HG03469 (cell line): Measurements from ENCODE around the gene CDC42EP3.
A peak's percentile ranks its signal among the peaks of the same experiment; 100 is the strongest.

ENCODE experiments used
- ATAC-seq: cut with Tn5 transposase; IDR thresholded peaks from one replicate; pipeline ENCODE4 v1.9.1; 2021; ENCODE audit warnings: mild to moderate bottlenecking, moderate library complexity, moderate number of reproducible peaks; ENCODE audit not compliant: unreplicated experiment

The CDC42EP3 gene, protein sequence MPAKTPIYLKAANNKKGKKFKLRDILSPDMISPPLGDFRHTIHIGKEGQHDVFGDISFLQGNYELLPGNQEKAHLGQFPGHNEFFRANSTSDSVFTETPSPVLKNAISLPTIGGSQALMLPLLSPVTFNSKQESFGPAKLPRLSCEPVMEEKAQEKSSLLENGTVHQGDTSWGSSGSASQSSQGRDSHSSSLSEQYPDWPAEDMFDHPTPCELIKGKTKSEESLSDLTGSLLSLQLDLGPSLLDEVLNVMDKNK

DNA sequence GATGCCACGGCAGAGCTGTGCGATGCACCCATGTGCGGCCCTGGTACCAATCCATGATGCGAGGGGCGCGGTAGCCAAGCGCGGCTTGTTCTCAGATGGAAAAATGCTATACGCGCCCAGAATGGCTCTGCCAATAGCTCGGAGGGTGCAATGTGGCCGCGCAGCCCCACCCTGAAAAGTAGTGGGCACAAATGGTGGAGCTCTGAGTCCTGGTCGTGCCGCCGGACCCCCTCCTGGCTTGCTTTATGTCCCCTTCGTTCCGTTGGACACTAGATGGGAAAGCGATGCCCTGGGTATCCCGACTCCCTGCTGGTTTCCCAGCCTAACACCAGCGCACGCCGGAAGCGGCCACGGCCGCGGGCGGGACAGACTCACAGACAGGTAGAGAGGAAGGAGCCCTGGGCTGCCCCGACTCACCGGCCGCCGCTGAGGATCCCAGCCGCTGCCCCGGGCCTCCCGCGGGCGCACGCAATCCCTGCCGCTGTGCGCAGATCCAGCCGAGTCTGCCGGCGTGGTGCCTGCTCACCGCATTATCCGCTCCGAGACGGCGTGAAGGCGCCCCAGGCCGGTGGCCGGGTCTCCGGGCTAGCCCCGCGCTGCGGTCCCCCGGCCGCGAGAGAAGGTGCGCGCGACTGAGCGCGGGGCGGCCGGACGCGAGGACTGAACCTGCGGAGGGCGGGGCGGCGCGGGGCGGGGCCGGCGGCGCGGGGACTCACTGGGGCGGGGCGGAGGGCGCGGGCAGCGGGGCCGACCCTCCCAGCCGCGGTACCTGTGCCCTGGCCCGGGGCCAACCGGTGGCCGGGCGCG is at the start of gene CDC42EP3:
Gene CDC42EP3 (minus strand): TSS at position 634 of the 807 bp plus-strand sequence. CDS start 25,055 bp downstream, outside the sequence.
- peak; percentile 15 for ATAC-seq

DNA sequence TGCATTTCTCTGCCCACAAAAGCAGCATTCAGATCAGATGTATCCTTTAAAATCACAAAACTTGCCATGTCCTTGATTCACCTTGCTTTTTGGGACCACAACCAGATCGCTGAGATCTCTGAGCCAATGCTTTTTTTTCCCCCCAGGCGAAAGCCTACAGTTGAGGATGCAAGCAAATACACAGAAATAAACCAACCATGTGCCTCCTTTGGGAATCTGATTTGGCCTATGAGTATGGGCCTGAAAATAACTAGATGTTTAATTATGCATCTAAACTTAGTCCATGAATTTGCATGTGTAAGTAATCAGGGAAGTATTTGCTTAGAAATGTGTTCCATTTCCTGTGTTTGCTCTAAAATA is 49.7 kb upstream of the CDC42EP3 start:
- ATAC-seq = no peak

DNA sequence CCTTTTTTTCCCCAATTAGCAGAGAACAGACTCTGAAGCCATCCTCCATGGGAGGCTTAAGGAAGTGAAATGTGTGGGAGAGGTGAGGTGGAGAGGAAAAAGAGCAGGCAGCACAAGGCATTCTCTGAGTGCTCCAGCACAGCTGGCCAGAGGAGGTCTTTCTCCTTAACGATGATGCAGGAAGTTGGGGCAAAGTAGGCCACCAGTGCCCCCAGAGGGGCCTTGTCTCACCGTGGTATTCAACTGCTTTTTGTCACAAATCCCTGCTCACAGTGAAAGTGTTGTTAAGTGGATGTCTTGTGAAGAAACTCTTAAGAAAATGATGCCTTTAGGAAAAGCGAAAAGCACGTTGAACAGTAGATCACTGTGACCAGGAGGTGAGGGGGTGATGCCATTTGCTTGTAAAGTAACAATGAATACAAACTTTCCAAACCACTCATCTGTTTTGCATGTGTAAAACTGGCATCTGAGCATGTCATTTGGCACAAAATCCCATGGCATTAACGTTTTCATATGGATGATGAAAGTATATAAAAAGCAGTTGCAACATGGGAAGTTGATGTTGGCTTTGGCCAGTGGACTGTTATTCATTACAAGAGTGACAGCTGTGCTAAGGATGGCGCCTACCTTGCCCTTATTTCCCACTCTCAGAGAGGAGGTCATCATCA is 49.2 kb upstream of the CDC42EP3 start:
- ATAC-seq = no peak

DNA sequence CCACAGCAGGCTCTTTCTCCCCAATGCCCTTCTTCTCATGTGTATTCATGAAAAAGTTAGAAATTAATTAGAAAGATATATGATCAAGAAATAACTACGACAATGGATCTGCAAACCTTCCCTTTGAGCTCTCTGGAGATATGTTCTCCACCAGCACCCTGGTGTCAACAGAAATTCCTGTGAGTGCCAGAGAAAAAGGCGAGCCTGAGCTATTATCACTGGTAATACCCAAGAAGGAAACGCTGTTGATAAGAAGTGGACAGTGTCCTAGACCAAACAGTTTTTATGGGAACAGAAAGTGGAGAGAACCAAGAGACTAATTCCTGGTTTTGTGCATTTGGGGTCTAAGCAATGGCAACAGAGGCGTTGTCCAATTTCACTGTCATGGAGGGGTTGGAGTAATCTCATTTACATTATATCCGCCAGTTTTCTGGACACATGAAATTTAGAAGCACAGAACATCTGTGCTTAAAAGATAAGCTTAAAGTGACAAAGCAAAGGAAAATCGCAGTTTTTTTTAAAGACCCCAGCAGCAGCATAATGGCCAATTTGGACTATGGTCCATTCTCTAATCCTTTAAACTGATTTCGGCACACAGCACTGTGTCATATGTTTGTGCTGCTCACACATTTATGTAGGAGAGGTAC is 47.2 kb upstream of the CDC42EP3 start:
- ATAC-seq = no peak

DNA sequence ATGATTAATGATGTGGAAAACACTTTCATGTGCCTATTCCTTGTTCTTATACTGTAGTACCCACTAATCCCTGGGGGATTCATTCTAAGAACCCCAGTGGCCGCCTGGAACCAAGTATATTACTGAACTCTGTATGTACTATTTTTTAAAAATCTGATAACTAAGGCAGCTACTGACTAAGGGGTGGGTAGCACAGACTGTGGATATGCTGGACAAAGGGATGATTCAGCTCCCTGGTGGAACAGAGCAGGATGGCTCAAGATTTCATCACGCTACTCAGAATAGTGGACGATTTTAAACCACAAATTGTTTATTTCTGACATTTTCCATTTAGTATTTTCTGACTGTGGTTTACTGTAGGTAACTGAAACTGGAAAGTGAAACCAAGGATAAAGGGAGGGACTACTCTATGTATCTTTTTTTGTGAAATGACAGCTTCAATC is 41.8 kb upstream of the CDC42EP3 start:
- no peak for ATAC-seq

DNA sequence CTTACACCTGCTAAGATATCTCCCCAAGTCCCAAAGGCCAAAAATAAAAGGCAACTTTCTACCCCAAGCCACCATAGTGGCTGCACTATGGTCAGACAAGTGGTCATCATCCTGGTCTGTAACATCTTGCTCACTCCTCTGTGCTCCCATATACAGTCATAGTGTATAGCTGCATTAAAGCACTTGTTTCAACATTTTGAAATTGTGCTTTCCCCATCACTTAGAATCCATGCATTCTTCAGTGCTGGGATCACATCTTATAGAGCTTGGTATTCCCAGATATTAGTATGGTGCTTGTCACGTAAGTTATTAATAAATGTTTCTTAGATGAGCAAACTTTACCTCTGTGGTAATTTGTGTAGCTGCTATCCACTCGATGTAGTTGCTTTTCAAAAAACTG is 40.4 kb upstream of the CDC42EP3 start:
- ATAC-seq = no peak

DNA sequence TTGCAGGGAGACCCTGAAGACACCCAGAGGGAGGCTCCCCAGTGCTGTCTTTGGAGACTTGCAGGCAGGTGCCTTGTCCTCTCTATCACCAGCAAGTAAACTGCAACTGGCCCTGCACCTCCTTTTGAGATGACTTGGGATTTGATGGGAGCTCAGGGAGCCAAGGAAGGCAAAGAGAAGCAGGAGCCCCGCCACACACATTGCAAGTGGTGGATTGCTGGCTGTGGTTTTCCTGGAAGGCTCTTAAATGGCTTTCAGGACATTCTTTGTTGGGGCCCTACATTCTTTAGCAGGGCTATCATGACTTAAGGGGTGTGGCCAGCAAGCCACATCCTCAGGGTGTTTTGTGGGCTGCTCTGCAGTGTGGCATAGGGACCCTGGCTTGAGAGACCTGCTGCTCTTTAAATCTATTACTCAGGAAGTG is 39.9 kb upstream of the CDC42EP3 start:
- no peak for ATAC-seq

DNA sequence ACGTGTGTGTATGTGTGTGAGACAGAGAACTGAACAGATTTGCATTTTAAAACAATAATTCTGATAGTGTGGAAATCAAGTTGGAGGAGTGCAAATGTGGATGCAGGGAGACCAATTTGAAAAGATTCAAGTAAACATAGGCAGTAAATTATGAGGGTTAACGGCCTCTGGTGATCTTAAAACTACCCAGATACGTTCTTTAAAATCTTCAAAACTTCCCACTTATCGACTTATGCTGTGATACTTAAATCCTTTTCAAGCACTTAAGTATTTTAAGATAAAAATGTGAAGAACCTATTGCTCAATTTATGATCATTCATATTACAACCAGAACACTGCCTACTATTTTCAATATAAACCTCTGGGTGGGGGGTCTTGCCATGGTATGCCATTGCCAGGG is 37.7 kb upstream of the CDC42EP3 start:
- ATAC-seq = no peak

DNA sequence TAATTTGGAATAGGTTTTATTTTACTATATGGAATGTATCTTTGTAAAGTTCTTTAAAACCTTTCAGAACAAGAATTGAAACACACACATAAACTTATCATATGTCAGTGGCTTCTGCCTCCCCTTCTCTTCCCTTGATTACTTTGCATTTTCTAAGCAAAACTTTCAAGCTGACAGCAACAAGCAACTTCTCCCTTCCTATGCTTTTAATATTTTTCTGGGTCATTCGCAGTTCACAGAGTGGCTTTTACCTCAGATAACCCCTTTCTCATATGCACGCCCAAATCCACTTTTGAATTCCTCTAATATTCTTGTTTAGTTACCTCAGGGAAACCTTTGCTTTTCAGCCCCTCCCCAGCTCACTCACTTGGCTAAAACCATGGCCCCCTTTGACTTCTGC is 36.7 kb upstream of the CDC42EP3 start:
- ATAC-seq = no peak

DNA sequence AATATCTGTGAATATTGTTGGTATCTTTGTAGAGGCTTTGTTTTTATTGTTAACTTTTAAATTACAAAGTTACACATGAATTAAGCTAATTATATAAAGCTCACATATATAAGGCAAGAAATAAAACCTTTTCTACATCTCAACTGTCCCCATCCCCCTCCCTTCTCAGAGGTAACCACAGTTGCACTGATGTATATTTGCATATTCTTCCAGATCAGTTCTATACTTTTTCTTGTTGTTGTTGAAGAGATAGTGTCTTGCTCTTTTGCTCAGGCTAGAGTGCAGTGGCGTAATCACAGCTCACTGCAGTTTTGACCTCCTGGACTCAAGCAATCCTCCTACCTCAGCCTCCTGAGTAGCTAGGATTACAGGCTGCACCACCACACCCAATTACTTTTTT is 36.0 kb upstream of the CDC42EP3 start:
- no peak for ATAC-seq

DNA sequence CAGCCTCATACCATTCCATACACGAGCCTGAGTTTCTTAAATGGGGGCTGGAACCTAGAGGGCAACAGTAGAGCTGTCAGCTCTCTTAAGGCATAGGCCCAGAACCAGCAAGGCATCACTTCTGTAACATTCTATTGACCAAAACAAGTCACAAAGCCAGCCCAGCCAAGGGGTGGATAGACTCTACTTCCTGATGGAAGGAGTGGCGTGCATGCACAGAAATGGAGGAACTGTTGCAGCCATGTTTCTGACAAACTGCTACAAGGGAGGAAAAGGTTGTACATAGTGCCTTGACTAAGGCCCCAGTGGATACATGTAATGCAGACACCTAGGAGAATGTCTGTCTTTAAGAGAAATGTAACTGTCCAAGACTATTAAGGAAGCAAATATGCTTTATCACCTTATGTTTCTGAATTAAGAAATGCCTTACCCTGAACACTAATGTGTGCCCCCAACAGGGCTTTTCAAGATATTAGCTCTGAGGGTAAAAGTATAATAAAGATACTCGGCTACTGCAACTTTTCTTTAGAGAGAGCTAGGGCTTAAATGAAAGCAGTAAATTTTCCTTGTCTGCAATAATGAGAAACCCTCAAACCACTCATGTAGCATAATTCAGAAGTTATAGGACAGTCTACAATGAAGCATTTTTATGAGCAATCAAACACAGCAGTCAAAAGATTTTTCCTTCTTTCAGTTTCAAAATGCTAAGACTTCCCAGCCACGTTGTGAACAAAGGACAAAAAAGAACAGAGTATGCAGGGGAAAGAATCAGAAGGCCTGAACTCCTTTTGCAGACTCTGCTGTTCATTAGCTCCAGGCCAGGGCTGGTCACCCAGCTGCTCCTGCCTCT is 35.1 kb upstream of the CDC42EP3 start:
- ATAC-seq = no peak

DNA sequence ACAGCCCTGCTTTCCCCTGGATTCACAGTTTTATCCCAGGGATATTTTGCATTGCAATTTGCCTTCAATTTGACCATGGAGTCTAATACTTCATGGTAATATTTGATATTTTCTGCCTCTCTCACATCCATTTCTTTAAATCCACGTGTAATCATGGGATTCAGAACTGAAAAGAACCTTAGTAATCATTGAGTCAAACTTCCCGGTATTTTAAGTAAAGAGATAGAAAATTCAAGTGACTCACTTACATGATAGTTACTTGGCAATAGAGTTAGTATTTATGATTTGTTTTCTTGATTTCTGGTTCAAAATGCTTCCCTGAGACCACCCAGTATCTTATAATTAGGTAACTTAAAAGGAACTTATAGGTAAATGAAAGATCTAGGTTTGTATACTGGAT is 33.7 kb upstream of the CDC42EP3 start:
- ATAC-seq = no peak

DNA sequence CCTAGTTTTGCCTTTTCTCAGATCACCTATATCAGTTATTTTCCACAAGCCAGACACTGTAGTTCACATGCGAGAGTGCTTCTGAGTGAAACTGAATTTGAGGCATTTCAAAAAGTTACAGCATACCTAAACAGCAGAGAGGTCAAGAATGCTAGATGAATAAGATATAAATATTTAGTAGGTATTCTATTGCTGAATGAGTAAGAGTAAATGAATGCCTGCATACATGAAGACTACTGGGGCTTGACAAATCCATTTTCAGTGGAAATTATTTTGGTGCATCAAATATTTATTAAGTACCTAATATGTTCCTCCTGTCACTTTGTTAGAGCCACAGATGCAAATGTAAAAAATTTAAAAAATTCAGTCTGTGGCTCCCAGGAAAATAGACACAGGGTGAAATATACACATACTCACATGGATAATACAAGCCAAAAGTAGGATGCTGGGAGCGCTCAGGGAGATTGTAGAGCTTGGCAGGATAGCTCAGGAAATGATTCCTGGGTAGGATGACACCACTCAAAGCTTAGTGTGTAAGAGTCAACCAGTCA is 27.6 kb upstream of the CDC42EP3 start:
- no peak for ATAC-seq

DNA sequence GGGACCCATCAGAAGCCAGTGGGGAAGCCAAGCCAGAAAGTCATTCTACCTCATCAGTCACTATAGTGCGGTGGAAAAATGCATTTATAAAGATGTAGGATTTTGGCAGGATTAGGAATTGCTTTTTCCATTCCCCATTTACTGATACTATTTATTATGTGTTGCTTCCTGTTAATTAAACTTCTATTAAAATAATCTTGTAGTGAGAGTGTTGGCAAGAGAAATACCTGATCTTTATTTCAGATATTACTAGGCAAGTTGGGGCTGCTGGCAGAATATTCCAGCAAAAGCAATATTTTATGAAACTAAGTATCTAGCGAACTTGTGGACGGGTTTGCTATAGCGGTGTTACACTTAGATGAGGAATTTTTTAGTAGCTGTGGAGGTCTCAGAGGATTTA is 23.9 kb upstream of the CDC42EP3 start:
- no peak for ATAC-seq

DNA sequence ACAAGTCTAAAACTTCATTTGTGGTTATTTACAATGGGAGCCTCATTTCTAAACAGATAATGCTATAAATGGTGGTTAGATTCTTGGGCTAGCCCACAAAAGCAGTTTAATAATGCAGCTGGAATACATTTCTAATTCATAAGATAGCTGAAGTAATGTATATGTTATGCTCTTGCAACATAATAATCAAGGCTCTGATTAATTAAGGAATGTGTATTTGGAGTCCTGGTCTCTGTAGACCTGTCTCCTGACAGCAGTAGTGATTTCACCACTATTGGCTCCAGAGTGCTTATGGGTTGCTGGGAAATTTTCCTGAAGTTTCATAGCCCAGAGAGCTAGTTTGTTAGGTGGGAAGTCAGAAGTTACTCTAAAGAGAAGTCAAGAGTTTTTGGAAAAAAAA is 21.3 kb upstream of the CDC42EP3 start:
- ATAC-seq = no peak

DNA sequence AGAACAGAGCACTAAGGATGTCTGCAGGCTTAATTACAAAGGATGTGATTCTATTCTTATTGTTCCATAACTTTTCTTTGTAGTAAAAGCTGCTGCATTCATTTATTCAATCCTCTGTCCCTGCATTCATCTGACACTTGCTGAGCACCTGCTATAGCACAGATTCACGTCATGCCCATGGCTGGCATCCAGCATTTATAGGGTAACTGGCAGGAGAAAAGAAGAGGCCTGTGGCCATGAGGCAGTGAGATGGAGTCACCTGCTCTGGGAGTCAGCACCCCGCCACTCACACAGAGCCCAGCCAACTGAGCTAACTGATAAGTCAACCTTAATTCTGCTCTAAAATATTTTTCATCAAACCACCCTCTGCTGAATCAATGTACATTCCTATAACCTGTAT is 18.3 kb upstream of the CDC42EP3 start:
- no peak for ATAC-seq

DNA sequence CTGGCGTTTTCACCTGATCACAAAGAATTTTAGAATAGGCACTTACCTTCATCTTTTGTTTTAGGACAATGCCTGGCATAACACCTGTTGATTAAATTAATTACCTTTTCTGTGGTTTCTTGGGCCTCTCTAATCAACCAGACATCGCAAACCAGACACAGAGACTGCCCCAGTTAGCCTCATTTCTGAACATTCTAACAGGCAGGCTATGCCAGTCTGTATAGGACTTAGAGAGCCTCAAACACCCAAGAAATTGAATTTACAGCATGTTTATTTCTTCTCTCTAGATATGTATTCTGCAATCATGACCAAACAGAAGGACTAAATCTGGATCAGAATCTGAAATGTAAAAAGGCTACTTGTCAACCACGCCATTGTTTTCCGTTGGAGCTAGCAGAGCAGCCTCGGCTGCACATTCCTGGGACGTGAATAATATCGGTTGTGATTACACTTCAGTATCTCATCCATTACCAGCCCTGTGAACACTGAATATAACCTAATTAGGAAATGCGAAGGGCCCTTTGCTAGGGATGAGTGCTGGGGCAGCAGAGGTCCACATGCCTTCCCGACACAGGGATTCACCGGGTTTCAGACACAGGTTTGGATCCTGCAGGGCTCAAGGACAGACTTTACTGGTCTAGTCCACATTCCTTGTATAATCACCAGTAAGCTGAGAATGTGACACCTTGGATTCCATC is 17.5 kb upstream of the CDC42EP3 start:
- ATAC-seq = no peak

DNA sequence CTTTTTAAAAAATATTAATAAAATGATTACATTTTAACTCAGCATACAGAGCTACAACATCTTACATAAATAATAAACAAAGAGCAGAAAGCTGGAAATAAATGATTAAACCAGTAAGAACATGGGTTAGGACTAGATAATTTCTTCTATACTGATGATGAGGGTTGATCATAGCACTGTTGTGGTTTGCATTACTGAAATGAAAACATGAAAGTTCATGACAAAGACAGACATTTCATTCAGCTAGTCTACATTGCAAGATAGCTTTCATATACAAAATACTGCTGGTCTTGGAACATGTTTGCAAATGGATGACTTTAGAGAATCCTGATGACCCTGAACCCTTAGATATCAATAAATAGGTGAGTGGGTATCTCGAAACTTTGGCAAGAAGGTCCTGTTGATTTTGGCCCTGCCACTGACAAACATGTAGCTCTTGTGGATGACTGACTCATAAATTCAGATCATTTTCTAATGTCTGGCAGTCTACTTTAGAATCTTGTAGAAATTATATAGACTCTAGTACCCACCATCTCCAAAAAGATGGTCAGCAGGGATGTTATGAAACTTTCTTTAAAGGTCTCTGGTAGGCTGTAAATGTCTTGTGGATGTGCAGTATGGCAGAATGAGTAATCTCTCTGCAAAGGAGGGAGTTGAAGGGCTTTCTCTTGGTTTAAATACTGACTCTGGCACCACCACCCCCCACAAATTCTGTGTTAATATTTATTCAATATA is 15.5 kb upstream of the CDC42EP3 start:
- no peak for ATAC-seq

DNA sequence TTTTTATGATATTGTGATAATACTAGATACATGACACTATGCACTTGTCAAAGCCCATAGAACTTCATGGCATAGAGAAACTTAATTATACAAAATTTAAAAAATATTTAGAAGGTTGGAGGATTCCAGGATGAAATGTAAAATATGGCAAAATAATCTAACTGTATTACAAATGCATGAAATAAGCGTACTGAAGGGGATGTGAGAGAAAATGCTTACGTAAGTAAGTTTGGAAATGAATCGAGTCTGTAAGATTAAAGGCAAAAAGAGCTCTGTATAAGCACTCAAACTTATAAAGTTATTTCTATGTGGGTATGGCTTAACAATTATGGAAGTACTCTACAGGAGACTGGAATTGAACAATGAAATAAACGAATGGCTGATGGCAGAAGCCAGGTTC is 13.4 kb upstream of the CDC42EP3 start:
- ATAC-seq = no peak
